T-helper 1 cell (primary cell): ENCODE data around the gene DUSP23.
A peak's percentile ranks its signal among the peaks of the same experiment; 100 is the strongest.

Experiments used
- DNase-seq, 5 donors: peaks; one replicate each; pipeline ENCODE4 v3.0.0-alpha.2; 2012 to 2020
- total RNA-seq, 4 donors: gene quantifications; one replicate each; lab custom pipeline; 2026; lab: John Stamatoyannopoulos, UW

The DUSP23 gene
- total RNA-seq = 4.2 to 5.0 (median 4.3) reads per million in 4 donors

- peak; percentile 92 to 96 (median 95) for DNase-seq
Observed at GRCh38 chr1:159780583-159781582, at the start of gene DUSP23. Gene DUSP23, plus strand, starts transcription at chr1:159780962. Its CDS starts 139 bp downstream, at chr1:159781101.

DNA sequence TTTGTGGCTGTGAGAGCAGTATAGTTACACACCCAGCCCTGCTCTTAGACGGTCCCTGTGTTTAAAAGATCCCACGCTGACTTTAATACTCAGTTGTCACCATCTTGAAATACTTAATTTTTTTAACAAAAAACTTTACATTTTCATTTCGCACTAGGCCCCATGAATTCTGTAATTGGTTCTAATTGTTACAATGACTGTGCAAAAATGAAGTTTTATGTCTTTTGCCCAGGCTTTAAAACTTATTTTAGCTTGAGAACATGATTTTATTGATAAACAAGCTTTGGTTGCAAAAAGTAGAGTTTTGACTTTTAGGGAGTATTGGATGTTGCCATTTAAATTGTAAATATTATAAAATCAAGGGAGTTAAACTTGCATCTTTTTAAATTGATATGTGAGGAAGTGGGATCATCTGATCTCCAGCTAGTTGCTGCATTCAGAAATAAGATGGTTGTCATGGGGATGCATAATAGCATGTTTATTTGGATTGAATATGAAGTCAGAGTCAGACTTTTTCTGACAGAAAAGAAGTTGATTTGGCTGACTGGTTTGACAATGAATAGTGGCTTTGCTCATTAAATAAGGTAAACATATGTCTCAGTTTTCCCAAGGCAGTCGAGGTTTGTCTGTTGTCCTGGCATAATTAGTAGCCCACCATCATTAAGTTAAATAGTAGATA lies 43.4 kb upstream of the DUSP23 start:
- no peak for DNase-seq

- DNase-seq = no peak
Observed at GRCh38 chr1:159743651-159744410, 36.9 kb upstream of the DUSP23 start.

- no peak for DNase-seq
Observed at GRCh38 chr1:159746666-159747065, 34.1 kb upstream of the DUSP23 start.

DNA sequence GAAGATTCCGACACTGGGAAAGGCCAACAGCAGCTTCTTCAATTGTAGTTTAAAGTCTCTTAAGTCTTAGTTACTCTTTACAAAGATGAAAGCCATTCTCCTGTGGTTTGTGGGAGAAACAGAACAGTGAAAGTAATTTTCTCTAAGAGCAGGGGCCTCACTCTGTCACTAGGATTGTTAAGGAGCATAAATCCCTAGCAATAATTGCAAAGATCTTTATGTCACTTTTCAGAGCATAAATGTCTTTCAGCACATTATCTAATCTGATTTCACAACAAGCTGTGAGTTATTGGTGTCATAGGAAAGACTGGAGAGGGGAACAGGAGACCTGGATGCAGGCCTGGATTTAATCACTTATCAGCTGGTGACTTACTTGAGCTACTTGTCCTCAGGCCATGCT lies 32.4 kb upstream of the DUSP23 start:
- DNase-seq = no peak

GRCh38 chr1:159749630-159750029 lies 31.1 kb upstream of the DUSP23 start:
- no peak for DNase-seq

GRCh38 chr1:159750621-159751020 lies 30.1 kb upstream of the DUSP23 start:
- no peak for DNase-seq

GRCh38 chr1:159751031-159751430 lies 29.7 kb upstream of the DUSP23 start:
- no peak for DNase-seq

- DNase-seq = no peak
Observed at GRCh38 chr1:159752135-159752580, 28.6 kb upstream of the DUSP23 start.

GRCh38 chr1:159753386-159753785 lies 27.4 kb upstream of the DUSP23 start:
- no peak for DNase-seq

DNA sequence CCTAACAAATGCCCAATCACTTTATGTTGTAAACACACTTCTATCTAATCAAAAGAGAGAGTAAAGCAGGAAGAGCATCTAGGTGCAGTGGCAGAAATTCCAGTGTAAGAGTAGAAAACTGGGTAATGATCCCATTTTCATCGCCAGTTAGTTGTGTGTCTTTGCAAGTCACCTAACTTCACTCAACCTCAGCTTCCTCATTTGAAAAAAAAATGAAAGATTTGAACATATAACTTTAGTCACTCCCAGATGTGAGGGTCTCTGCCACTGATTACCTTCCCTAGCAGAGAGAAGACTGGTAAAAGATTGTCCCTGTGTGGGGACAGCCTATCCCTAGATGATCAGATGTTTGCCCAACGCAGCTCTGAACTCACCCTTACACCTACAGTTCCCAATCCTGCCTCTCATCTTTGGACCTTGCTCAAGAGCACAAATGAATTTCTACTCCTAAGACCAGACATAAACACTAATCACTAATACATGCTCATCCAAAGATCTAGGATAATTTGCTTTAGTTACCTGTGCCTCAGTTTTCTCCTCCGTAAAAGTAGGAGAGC lies 25.2 kb upstream of the DUSP23 start:
- no peak for DNase-seq

GRCh38 chr1:159756397-159756796 lies 24.4 kb upstream of the DUSP23 start:
- DNase-seq = no peak

GRCh38 chr1:159763686-159764085 lies 17.1 kb upstream of the DUSP23 start:
- DNase-seq = no peak

DNA sequence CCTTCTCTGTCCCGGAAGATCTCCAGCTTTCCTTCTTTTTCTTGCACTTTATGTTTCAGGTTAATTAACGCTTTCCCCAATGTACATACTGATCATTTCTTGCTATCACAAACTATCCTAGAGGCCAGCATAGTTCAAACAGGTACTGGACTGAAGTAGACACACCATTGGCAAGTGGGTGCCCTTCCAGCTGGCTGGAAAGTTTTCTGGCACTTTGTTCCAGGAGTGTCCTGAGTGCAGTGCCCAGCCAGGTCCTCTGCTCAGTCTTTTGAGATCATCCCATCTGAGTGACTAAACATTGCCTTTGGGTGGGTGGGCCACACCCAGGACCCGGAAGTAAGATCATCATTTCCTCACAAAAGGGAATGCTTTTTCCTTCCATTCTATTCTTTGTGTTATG lies 15.0 kb upstream of the DUSP23 start:
- DNase-seq = no peak

DNA sequence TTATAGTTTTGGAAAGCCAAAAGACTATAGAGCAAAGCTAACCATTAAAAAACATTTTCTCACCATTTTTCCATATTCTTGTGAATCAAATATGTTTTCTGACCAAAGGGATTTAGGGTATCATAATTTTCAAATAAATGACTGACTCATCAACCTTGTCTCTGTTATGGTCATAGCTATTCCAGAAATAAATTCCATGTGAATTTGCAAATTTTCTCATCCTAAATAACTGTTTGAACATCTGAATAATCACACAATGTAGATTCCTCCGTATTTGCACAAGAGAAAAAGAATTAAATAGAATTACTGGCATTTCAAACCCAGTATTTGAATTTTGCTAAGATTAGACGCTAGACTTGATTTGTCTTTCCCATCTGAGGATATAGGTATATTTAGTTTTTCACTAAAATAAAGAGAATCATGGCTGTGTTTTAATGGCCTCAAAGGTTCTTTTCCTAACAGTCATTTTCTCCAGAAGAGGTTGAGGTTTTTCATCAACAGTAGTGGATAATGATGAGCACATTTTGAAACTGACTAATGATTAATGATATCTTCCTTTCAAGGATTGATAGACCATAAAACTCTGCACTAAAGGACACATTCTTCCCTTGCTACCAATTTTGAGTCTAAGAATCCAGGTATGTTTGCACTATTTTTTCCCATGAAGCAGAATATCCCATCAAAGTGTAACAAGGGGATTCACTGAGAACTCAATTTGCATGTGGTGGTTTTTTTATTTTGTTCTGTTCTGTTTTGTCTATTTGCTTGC lies 9.5 kb upstream of the DUSP23 start:
- no peak for DNase-seq

DNA sequence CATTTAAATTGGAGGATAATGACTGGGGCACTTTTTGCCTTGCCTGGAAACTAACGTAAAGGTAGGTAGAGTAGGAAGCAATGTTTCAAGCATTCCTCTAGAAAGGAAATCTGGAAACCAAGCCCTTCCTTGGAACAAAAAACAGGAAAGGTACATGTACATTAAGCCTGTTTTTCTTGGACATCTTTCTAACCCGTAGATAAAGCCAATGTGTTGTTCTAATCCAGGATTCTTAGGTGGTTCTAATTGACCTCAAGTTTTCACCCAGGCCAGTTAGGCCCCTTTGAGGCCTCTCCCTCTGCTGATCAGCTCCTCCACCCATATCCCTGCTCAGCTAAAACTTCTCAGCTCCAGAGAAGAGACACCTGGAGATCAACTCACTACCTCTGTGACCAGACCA lies 6.3 kb upstream of the DUSP23 start:
- DNase-seq = no peak

DNA sequence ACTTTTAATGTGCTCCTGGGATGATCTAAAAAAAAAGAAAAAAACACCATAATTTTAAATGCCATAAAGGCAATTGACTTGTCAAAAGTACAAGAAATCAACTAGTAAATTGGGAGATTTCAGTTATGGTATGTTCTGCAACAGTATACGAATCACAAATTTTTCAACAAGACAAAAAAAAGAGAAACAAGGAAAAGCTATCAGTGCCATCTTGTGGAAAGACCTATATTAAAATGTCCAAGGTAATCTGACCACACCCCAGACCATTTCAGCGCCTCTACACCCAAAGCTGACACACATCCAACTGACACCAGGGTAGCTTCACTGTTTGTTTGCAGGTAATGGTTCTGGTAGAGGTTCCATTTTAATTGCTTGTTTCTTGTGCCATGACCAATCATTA lies 5.0 kb upstream of the DUSP23 start:
- no peak for DNase-seq

DNA sequence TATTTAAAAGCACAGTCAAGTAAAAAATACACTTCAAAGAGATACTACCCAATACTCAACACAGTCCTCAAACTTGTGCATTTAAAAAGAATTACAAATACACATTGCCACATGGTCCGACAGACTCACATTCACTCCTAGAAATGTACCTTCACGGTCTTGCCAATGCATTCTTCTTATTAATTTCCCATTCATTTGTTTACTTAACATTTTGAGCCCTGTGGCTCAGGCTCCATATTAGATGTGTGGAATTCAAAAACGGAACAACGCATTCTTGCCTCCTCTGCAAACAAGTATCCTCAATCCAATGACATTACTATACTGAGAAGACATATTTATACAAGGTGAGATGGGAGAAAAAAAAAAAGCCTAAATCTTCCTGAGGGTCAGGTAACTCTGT lies 2.5 kb upstream of the DUSP23 start:
- no peak for DNase-seq

- DNase-seq = no peak
Observed at GRCh38 chr1:159779403-159779851, 1.3 kb upstream of the DUSP23 start.

GRCh38 chr1:159781992-159782391 lies 1.2 kb downstream of the DUSP23 start:
- DNase-seq = no peak

GRCh38 chr1:159783724-159784123 lies 3.0 kb downstream of the DUSP23 start:
- DNase-seq = no peak

DNA sequence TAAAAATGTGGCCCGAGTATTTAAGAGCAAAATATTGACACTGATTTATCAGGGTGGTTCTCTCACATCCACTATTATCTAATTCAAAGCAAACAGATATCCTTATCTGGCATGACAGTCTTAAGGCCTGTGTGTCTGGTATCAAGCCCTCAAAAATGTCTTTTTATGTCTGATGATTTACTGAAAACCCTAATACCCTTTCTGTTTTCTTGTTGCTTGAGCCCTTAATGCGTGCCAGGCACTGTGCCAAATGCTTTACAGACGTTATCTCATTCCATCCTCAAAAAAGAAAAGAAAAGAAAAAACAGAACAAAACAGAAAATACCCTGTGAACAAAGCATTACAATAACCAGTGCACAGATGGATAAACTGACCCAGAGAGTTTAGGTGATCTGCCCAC lies 5.7 kb downstream of the DUSP23 start:
- no peak for DNase-seq
